HepG2 (cell line): ENCODE measurements around the gene CHKB. TPM values are rescaled to one million over a fixed set of nuclear protein-coding genes. Genes with fewer than 3 reads are reported as not detected.

ENCODE experiments used
- ATAC-seq: fragments of 200-7000 bp; cut with Tn5 transposase; 3 replicates; pipeline ENCODE4 v1.9.1; 2020; ENCODE audit warnings: mild to moderate bottlenecking, moderate library complexity
- BruUV-seq: library from RNA; stranded (reverse); fragments of 400-500 nt; replicated peaks from 2 replicates; lab custom pipeline; 2021; lab: Mats Ljungman, UMichigan
- CTCF ChIA-PET: fragments of 300-600 bp; formaldehyde crosslinking; extraction: SDS; loops from one replicate; lab custom pipeline; 2021; ENCODE audit warnings: low total read pairs, inconsistent platforms, low intra/inter-chr PET ratio; lab: Yijun Ruan, JAX
- POLR2A ChIA-PET: fragments of 350-600 bp; sonication (Branson Sonifier 250); formaldehyde crosslinking; loops from one replicate; lab custom pipeline; 2020; ENCODE audit warnings: antibody characterized with exemption, inconsistent platforms; lab: Yijun Ruan, JAX
- DNase-seq: peaks from one replicate; pipeline ENCODE4 v3.0.0-alpha.2; 2015; ENCODE audit warnings: low spot score
- FAIRE-seq: peaks from 3 replicates; lab custom pipeline; 2011; peaks lifted over from hg19 to GRCh38; lab: Jason Lieb, UNC
- H2AFZ ChIP-seq: one replicate; pipeline ENCODE4 v1.6.1; 2011; ENCODE audit warnings: low read length, inconsistent platforms
- H3K27ac ChIP-seq: fragments of 300-600 bp; 3 replicates; pipeline ENCODE4 v1.8.0; 2011; ENCODE audit warnings: mixed run types, mild to moderate bottlenecking, mixed read lengths, low read length, inconsistent platforms; ENCODE audit not compliant: insufficient read depth; ENCODE audit errors: extremely low read length
- H3K27me3 ChIP-seq, 2 experiments: fragments of 200-600 bp in 1 of 2; 2 replicates in 1 of 2; 3 replicates in 1 of 2; pipeline versions ENCODE4 v1.6.0 to v1.8.0; 2011; ENCODE audit warnings: low read length in 2 of 2, mild to moderate bottlenecking in 2 of 2, moderate library complexity in 2 of 2, inconsistent platforms in 1 of 2; ENCODE audit not compliant: insufficient read depth in 2 of 2, control insufficient read depth in 1 of 2
- H3K36me3 ChIP-seq, 2 experiments: fragments of 200-600 bp in 1 of 2; replicated peaks in 1 of 2; 2 replicates in 1 of 2; 3 replicates in 1 of 2; pipeline versions ENCODE4 v1.5.1 to v1.8.0; 2011; ENCODE audit warnings: low read length in 2 of 2, inconsistent platforms in 1 of 2; ENCODE audit not compliant: insufficient read depth in 2 of 2, control insufficient read depth in 1 of 2
- H3K4me1 ChIP-seq: 2 replicates; pipeline ENCODE4 v1.5.1; 2012; ENCODE audit warnings: low read length, inconsistent platforms; ENCODE audit not compliant: insufficient read depth
- H3K4me2 ChIP-seq: 2 replicates; pipeline ENCODE4 v1.6.0; 2011; ENCODE audit warnings: low read depth, low read length, inconsistent platforms
- H3K4me3 ChIP-seq, 3 experiments: fragments of 200-600 bp in 1 of 3; sonication (generic), shearing (Covaris generic) in 1 of 3; replicated peaks in 1 of 3; 2 replicates each; pipeline ENCODE4 v1.5.1; 2011 to 2016; ENCODE audit warnings: low read length in 3 of 3, inconsistent platforms in 2 of 3, low read depth in 2 of 3, mild to moderate bottlenecking in 2 of 3, control low read depth in 1 of 3, mixed read lengths in 1 of 3; ENCODE audit not compliant: insufficient read depth in 1 of 3
- H3K79me2 ChIP-seq: one replicate; pipeline ENCODE4 v1.6.1; 2011; ENCODE audit warnings: low read length, inconsistent platforms; ENCODE audit not compliant: insufficient read depth
- H3K9ac ChIP-seq: 2 replicates; pipeline ENCODE4 v1.6.0; 2011; ENCODE audit warnings: mild to moderate bottlenecking, low read depth, low read length, inconsistent platforms; ENCODE audit not compliant: insufficient read depth
- H3K9me3 ChIP-seq: 2 replicates; pipeline ENCODE4 v1.5.1; 2012; ENCODE audit warnings: mild to moderate bottlenecking, low read length
- H4K20me1 ChIP-seq: 2 replicates; pipeline ENCODE4 v1.6.0; 2011; ENCODE audit warnings: inconsistent platforms, mild to moderate bottlenecking, low read length, moderate library complexity; ENCODE audit not compliant: insufficient read depth
- BRD4 ChIP-seq: sonication (generic); formaldehyde crosslinking; IDR thresholded peaks from 2 replicates; pipeline ENCODE4 v1.4.0; 2020; ENCODE audit warnings: missing genetic modification reagents
- FIP1L1 ChIP-seq: fragments of 200-400 bp; formaldehyde crosslinking; IDR thresholded peaks from 2 replicates; pipeline ENCODE4 v1.6.1; 2018; ENCODE audit warnings: low read depth, mild to moderate bottlenecking, low read length, moderate library complexity, borderline replicate concordance; ENCODE audit not compliant: insufficient read depth
- GFI1 ChIP-seq: sonication (generic); formaldehyde crosslinking; IDR thresholded peaks from 2 replicates; pipeline ENCODE4 v1.5.0; 2020; ENCODE audit warnings: missing genetic modification reagents, mild to moderate bottlenecking, borderline replicate concordance
- HIVEP1 ChIP-seq: sonication (generic); formaldehyde crosslinking; IDR thresholded peaks from 2 replicates; pipeline ENCODE4 v1.4.0; 2020; ENCODE audit warnings: mild to moderate bottlenecking, missing genetic modification reagents
- ZNF678 ChIP-seq: sonication (generic); formaldehyde crosslinking; IDR thresholded peaks from 2 replicates; pipeline ENCODE4 v1.4.0; 2020; ENCODE audit warnings: mild to moderate bottlenecking, missing genetic modification reagents
- ZSCAN9 ChIP-seq: IDR thresholded peaks from 2 replicates; pipeline ENCODE4 v1.6.1; 2016; ENCODE audit warnings: borderline replicate concordance
- WGBS: methylation state at CpG from one replicate; pipeline ENCODE4 v1.1.6; 2017; ENCODE audit warnings: low lambda C conversion rate; 5-methylcytosine and 5-hydroxymethylcytosine counted together
- in situ Hi-C: cut with HindIII; loops from 2 replicates; pipeline ENCODE4 v1.10.0; 2017; ENCODE audit warnings: low pct_unique_long_range_greater_than_20kb; ENCODE audit not compliant: extremely low pct_ligation_motif_present
- intact Hi-C: fragments of 100-400 bp; cut with micrococcal nuclease; formaldehyde crosslinking; loops from one replicate; pipeline ENCODE4 v1.10.0; 2022; ENCODE audit not compliant: unreplicated experiment
- polyA plus RNA-seq, 8 experiments: library from polyadenylated mRNA; depleted of rRNA in 3 of 8; stranded (reverse) in 7 of 8; unstranded in 1 of 8; fragments of >200 nt; fragmentation: Illumina TruSeq in 4 of 8; extraction: Trizol in 4 of 8; gene quantifications; 2 replicates each; pipeline versions ENCODE4 v1.2.1 to v1.2.3, GENCODE V29; 2011 to 2016; ENCODE audit warnings: low read depth in 4 of 8, missing spikeins in 1 of 8, mixed read lengths in 1 of 8; ENCODE audit not compliant: insufficient read depth in 1 of 8
- total RNA-seq, 5 experiments: library from RNA; depleted of rRNA; stranded (reverse); fragments of >200 nt; fragmentation: Illumina TruSeq; extraction: Trizol; gene quantifications; 2 replicates each; pipeline ENCODE4 v1.2.3, GENCODE V29; 2016; ENCODE audit warnings: low read depth in 1 of 5
- TF ChIP-seq, protein P1 (sequence below), 2 experiments: sonication (generic) in 1 of 2; formaldehyde crosslinking in 1 of 2; IDR thresholded peaks; 2 replicates each; pipeline versions ENCODE4 v1.4.0 to v1.6.1; 2016 to 2020; ENCODE audit warnings: borderline replicate concordance in 1 of 2, low read depth in 1 of 2, mild to moderate bottlenecking in 1 of 2, missing genetic modification reagents in 1 of 2
- TF ChIP-seq, protein P2 (sequence below): sonication (generic); formaldehyde crosslinking; IDR thresholded peaks from 2 replicates; pipeline ENCODE4 v1.5.1; 2020; ENCODE audit warnings: mild to moderate bottlenecking, missing genetic modification reagents, borderline replicate concordance

CHKB gene
- total and polyA plus RNA-seq, 2 of the 13 experiments (the other 11 are each of a cell fraction or from before 2014, with no cell fraction given), result 24.5 to 42.7 TPM

DNA sequence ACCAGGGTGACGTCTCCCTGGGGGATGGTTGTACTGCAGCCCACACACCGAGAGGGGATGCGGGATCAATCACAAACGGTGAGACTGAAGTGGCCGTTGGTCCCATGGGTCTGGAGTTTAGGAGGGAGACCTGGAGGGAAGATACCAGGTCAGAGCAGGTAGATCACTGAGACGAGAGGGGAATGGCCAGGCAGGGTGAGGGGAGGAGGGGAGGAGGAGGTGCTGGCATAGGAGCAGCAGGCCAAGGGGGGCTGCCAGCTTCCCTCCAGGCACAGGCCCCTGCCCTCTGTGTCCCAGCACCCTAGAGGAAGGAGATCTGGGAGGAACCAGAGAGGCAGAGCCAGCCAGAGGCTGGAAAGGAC, 25.0 kb upstream of the CHKB start (continued):
- TF ChIP-seq, protein P1, sequence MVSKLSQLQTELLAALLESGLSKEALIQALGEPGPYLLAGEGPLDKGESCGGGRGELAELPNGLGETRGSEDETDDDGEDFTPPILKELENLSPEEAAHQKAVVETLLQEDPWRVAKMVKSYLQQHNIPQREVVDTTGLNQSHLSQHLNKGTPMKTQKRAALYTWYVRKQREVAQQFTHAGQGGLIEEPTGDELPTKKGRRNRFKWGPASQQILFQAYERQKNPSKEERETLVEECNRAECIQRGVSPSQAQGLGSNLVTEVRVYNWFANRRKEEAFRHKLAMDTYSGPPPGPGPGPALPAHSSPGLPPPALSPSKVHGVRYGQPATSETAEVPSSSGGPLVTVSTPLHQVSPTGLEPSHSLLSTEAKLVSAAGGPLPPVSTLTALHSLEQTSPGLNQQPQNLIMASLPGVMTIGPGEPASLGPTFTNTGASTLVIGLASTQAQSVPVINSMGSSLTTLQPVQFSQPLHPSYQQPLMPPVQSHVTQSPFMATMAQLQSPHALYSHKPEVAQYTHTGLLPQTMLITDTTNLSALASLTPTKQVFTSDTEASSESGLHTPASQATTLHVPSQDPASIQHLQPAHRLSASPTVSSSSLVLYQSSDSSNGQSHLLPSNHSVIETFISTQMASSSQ (IDR thresholded peaks at IDR 0.05; ENCODE audit: low read depth), result no peak
- TF ChIP-seq, protein P1 (CRISPR knock-in tag; IDR thresholded peaks at IDR 0.05; ENCODE audit: borderline replicate concordance), result no peak
- TF ChIP-seq FIP1L1 (no peak), ZNF678 (no peak)
- TF ChIP-seq, all 625 proteins: peak for 0

DNA sequence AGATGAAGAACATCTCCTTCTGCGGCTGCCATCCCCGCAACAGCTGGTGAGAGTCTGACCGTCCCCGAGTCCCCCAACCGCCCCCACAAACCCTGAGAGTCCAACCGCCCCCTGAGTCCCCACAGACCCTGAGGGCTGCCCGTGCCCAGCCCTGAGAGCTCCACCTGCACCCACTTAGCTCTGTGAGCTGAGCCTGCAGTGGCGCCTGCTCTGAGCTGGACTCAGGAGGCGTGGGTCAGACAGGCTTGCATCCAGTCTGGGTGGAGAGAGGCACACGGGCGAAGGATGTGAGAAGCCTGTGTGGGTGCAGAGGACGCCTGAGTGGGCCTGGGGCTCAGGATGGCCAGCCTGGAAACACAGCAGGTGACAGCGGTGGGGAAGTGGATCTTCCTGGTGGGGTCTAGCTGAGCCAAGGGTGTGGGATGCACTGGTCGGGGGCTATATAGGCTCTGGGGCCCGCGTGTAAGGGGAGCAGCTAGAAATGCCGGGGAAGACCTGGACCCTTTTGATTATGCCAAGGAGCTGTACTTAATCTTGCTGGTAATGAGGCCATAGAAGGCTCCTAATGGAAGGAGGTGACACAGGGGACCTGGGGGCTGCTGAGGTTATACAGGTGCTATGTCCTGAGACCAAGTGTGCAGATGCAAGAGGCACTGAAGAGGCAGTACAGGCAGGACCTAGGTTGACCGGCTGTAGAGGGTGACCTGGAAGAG, 24.5 kb upstream of the CHKB start:
- FAIRE-seq (no peak), DNase-seq (no peak)
- peaks cover 0 to 6% of the 10 kb centered on the region in 2 experiments; a peak in 2 of 5 replicates for H3K27me3 ChIP-seq
- H3K36me3 ChIP-seq, result no peaks in the 10 kb centered on the region
- H3K9me3 ChIP-seq, result no peaks in the 10 kb centered on the region
- 86% methylated on average over 17 of the region's 18 CpGs for WGBS
- no peak overlapping the region for H2AFZ ChIP-seq
- intact Hi-C loops, result no loop called here
- POLR2A ChIA-PET, result no interaction called here
- H3K27ac ChIP-seq, result no peak overlapping the region
- in situ Hi-C loops, result no loop called here
- no peak overlapping the region for H3K9ac ChIP-seq
- TF ChIP-seq ZSCAN9 (no peak), HIVEP1 (CRISPR knock-in tag) (no peak), BRD4 (CRISPR knock-in tag) (no peak), GFI1 (no peak)
- TF ChIP-seq, protein P2, sequence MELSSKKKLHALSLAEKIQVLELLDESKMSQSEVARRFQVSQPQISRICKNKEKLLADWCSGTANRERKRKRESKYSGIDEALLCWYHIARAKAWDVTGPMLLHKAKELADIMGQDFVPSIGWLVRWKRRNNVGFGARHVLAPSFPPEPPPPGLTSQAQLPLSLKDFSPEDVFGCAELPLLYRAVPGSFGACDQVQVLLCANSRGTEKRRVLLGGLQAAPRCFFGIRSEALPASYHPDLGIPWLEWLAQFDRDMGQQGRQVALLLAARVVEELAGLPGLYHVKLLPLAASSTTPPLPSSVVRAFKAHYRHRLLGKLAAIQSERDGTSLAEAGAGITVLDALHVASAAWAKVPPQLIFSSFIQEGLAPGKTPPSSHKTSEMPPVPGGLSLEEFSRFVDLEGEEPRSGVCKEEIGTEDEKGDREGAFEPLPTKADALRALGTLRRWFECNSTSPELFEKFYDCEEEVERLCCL (CRISPR knock-in tag), result no peak
- TF ChIP-seq, all 625 proteins: peak for 0
- Histone ChIP-seq H3K4me1 (no peaks in the 10 kb centered on the region), H3K4me2 (no peak overlapping the region), H3K79me2 (no peaks in the 10 kb centered on the region), H4K20me1 (no peaks in the 10 kb centered on the region), H3K4me3 (no peak overlapping the region)
- CTCF ChIA-PET, result no interaction called here
- BruUV-seq, result no TSS peak
- ATAC-seq, result no peak
